ENCODE measurements around the gene PIEZO1.
"Not testable (repeated sequence)": the region's sequence is repeated elsewhere in the genome, so short reads cannot be mapped to it uniquely, and the experiment has no call there.

The PIEZO1 gene

GRCh38 chr16:88804173-88804551 lies 19.1 kb upstream of the PIEZO1 start:
- DNase-seq, result no peak

- DNase-seq, result peak; percentile 89
Measured at GRCh38 chr16:88803264-88803987, 18.4 kb upstream of the PIEZO1 start, which contains the start of gene CDT1. CDT1 (plus strand) TSS chr16:88803789; CDS start chr16:88803832, 43 bp downstream.

GRCh38 chr16:88800277-88800592 lies 15.2 kb upstream of the PIEZO1 start:
- no peak for DNase-seq

- DNase-seq, result no peak
Measured at GRCh38 chr16:88799569-88800276, 14.7 kb upstream of the PIEZO1 start.

- DNase-seq, result no peak
Measured at GRCh38 chr16:88798772-88799455, 13.9 kb upstream of the PIEZO1 start.

- no peak for DNase-seq
Measured at GRCh38 chr16:88798073-88798472, 13.1 kb upstream of the PIEZO1 start.

GRCh38 chr16:88796278-88796677 lies 11.3 kb upstream of the PIEZO1 start:
- DNase-seq, result no peak

- DNase-seq, result no peak
Measured at GRCh38 chr16:88793251-88793954, 8.4 kb upstream of the PIEZO1 start.

- DNase-seq, result no peak
Measured at GRCh38 chr16:88792668-88793250, 7.7 kb upstream of the PIEZO1 start.

GRCh38 chr16:88792078-88792550 lies 7.1 kb upstream of the PIEZO1 start:
- DNase-seq, result no peak

- peak; percentile 60 for DNase-seq
Measured at GRCh38 chr16:88790312-88791211, 5.5 kb upstream of the PIEZO1 start.

GRCh38 chr16:88789594-88789993 lies 4.6 kb upstream of the PIEZO1 start:
- DNase-seq, result no peak

- not testable (repeated sequence) for DNase-seq
Measured at GRCh38 chr16:88788749-88789148, 3.7 kb upstream of the PIEZO1 start.

- DNase-seq, result no peak
Measured at GRCh38 chr16:88787579-88788314, 2.7 kb upstream of the PIEZO1 start.

- DNase-seq, result no peak
Measured at GRCh38 chr16:88784856-88785105, 239 bp downstream of the PIEZO1 start.

GRCh38 chr16:88784074-88784855 lies 755 bp downstream of the PIEZO1 start:
- DNase-seq, result peak; percentile 58

GRCh38 chr16:88783391-88784073 lies 1.5 kb downstream of the PIEZO1 start:
- DNase-seq, result no peak

- DNase-seq, result peak; percentile 67
Measured at GRCh38 chr16:88782454-88783390, 2.3 kb downstream of the PIEZO1 start.

All from activated T-cell treated with anti-CD3 and anti-CD28 coated beads, Interleukin-2, amount 50 U/mL, for 1 hour (primary cell).